HCT116 (cell line): ENCODE data around the gene PFKFB3. TPM values are rescaled to one million over a fixed set of nuclear protein-coding genes. Genes with fewer than 3 reads are reported as not detected.
"Not testable (repeated sequence)": the region's sequence is repeated elsewhere in the genome, so short reads cannot be mapped to it uniquely, and the experiment has no call there.

Experiments used
- ATAC-seq: fragments of 200-7000 bp; cut with Tn5 transposase; 2 replicates; pipeline ENCODE4 v1.9.1; 2020; ENCODE audit warnings: mild to moderate bottlenecking, moderate library complexity
- BruUV-seq: library from RNA; stranded (reverse); fragments of 400-500 nt; replicated peaks from 2 replicates; lab custom pipeline; 2021; lab: Mats Ljungman, UMichigan
- CTCF ChIA-PET: fragments of 300-600 bp; sonication (Branson Sonifier 250); formaldehyde crosslinking; loops from one replicate; lab custom pipeline; 2021; ENCODE audit warnings: antibody characterized with exemption; lab: Charles Lee
- POLR2A ChIA-PET: fragments of 300-600, 350-600 bp; sonication (Branson Sonifier 250); formaldehyde crosslinking; loops from one replicate; lab custom pipeline; 2021; ENCODE audit warnings: antibody characterized with exemption; lab: Charles Lee
- RAD21 ChIA-PET, 2 experiments: fragments of 300-600 bp; sonication (Branson Sonifier 250); formaldehyde crosslinking; loops; one replicate each; lab custom pipeline; 2023; ENCODE audit warnings: low total read pairs in 2 of 2; ENCODE audit not compliant: uncharacterized antibody in 2 of 2, unreplicated experiment in 2 of 2, low non-redundant PET in 1 of 2; lab: Charles Lee
- DNase-seq: peaks from one replicate; pipeline ENCODE4 v3.0.0-alpha.2; 2010; ENCODE audit warnings: low read depth, low spot score
- H2AFZ ChIP-seq: fragments of 200-600 bp; shearing (Covaris generic), sonication (generic); 2 replicates; pipeline ENCODE4 v1.6.1; 2017; ENCODE audit warnings: low read depth, mixed run types, mixed read lengths, antibody characterized with exemption, low read length; ENCODE audit not compliant: poor library complexity, severe bottlenecking
- H3K27ac ChIP-seq: 2 replicates; pipeline ENCODE4 v1.5.1; 2012; ENCODE audit warnings: low read depth, low read length
- H3K27me3 ChIP-seq: fragments of 200-600 bp; sonication (generic); 2 replicates; pipeline ENCODE4 v1.6.1; 2016; ENCODE audit warnings: mixed run types, low read length, mixed read lengths; ENCODE audit not compliant: insufficient read depth
- H3K36me3 ChIP-seq, 2 experiments: fragments of 200-500 bp in 1 of 2; fragments of 200-600 bp in 1 of 2; sonication (Bioruptor generic) in 1 of 2; sonication (generic) in 1 of 2; 2 replicates each; pipeline versions ENCODE4 v1.5.1 to v1.6.1; 2014 to 2016; ENCODE audit warnings: low read length in 2 of 2, inconsistent platforms in 1 of 2, mixed read lengths in 1 of 2, mixed run types in 1 of 2; ENCODE audit not compliant: insufficient read depth in 2 of 2, control insufficient read depth in 1 of 2
- H3K4me1 ChIP-seq, 2 experiments: fragments of 200-600 bp in 1 of 2; sonication (generic) in 1 of 2; 2 replicates each; pipeline versions ENCODE4 v1.5.1 to v1.6.1; 2012 to 2017; ENCODE audit warnings: low read length in 2 of 2, inconsistent platforms in 1 of 2, mild to moderate bottlenecking in 1 of 2, mixed read lengths in 1 of 2, mixed run types in 1 of 2, moderate library complexity in 1 of 2; ENCODE audit not compliant: insufficient read depth in 2 of 2, control insufficient read depth in 1 of 2
- H3K4me2 ChIP-seq: fragments of 200-600 bp; sonication (generic); 2 replicates; pipeline ENCODE4 v1.6.1; 2017; ENCODE audit warnings: mixed run types, low read length, mixed read lengths
- H3K4me3 ChIP-seq, 2 experiments: fragments of 200-600 bp in 1 of 2; sonication (generic) in 1 of 2; replicated peaks in 1 of 2; 2 replicates each; pipeline ENCODE4 v1.5.1; 2011 to 2016; ENCODE audit warnings: low read length in 2 of 2, control low read depth in 1 of 2, low read depth in 1 of 2, mild to moderate bottlenecking in 1 of 2, mixed read lengths in 1 of 2, mixed run types in 1 of 2
- H3K79me2 ChIP-seq: fragments of 200-600 bp; sonication (generic); 2 replicates; pipeline ENCODE4 v1.6.1; 2017; ENCODE audit warnings: mild to moderate bottlenecking, mixed run types, low read length, moderate library complexity, mixed read lengths; ENCODE audit not compliant: insufficient read depth
- H3K9ac ChIP-seq: fragments of 200-600 bp; sonication (generic); 2 replicates; pipeline ENCODE4 v1.6.1; 2016; ENCODE audit warnings: low read length, mixed read lengths
- H3K9me2 ChIP-seq: fragments of 200-600 bp; sonication (generic), shearing (Covaris generic); 2 replicates; pipeline ENCODE4 v1.6.1; 2017; ENCODE audit warnings: mixed run types, mild to moderate bottlenecking, moderate library complexity; ENCODE audit not compliant: insufficient read depth
- H3K9me3 ChIP-seq, 2 experiments: fragments of 200-500 bp in 1 of 2; fragments of 200-600 bp in 1 of 2; sonication (Bioruptor generic) in 1 of 2; sonication (generic) in 1 of 2; 2 replicates each; pipeline ENCODE4 v1.6.1; 2014 to 2017; ENCODE audit warnings: low read length in 2 of 2, mixed read lengths in 2 of 2, inconsistent platforms in 1 of 2, low read depth in 1 of 2, mild to moderate bottlenecking in 1 of 2, mixed run types in 1 of 2, moderate library complexity in 1 of 2; ENCODE audit not compliant: control insufficient read depth in 1 of 2, insufficient read depth in 1 of 2
- H4K20me1 ChIP-seq: fragments of 200-600 bp; sonication (generic), shearing (Covaris generic); 2 replicates; pipeline ENCODE4 v1.6.1; 2017; ENCODE audit warnings: mixed run types, mild to moderate bottlenecking, moderate library complexity; ENCODE audit not compliant: insufficient read depth
- POLR2A ChIP-seq: IDR thresholded peaks from 2 replicates; pipeline ENCODE4 v1.7.0; 2011; ENCODE audit warnings: borderline replicate concordance; ENCODE audit not compliant: insufficient read depth, insufficient read length; ENCODE audit errors: extremely low read depth
- TCF7L2 ChIP-seq: IDR thresholded peaks from 2 replicates; pipeline ENCODE4 v1.7.0; 2011; ENCODE audit warnings: borderline replicate concordance, inconsistent platforms; ENCODE audit not compliant: insufficient read depth, insufficient read length; ENCODE audit errors: extremely low read depth
- intact Hi-C: fragments of 100-400 bp; cut with micrococcal nuclease; formaldehyde crosslinking; loops from 2 replicates; pipeline ENCODE4 v1.10.0; 2022
- total RNA-seq: library from RNA; stranded (reverse); gene quantifications from one replicate; pipeline ENCODE4 v1.2.1, GENCODE V29; 2021; ENCODE audit not compliant: unreplicated experiment

The PFKFB3 gene
- total RNA-seq, 1 experiment from 2014 or later: 50.8 TPM

- Histone ChIP-seq H3K36me3 (no peaks in the 10 kb centered on the region), H3K79me2 (no peaks in the 10 kb centered on the region), H3K27ac (no peak overlapping the region), H3K4me3 (no peak overlapping the region), H2AFZ (no peak overlapping the region), H4K20me1 (no peaks in the 10 kb centered on the region), H3K27me3 (no peaks in the 10 kb centered on the region), H3K4me1 (no peaks in the 10 kb centered on the region), H3K9ac (no peak overlapping the region), H3K9me2 (no peaks in the 10 kb centered on the region), H3K4me2 (no peak overlapping the region), H3K9me3 (no peaks in the 10 kb centered on the region)
- TF ChIP-seq TCF7L2: no peak
- TF ChIP-seq POLR2A: no peak
- BruUV-seq: no TSS peak
- ATAC-seq: no peak
- ChIA-PET RAD21 (no interaction called here), CTCF (no interaction called here), POLR2A (no interaction called here)
- intact Hi-C loops: no loop called here
- no peak for DNase-seq
These were observed 44.4 kb downstream of the PFKFB3 start for GRCh38 chr10:6247041-6247712.

- H3K4me2 ChIP-seq, H3K79me2 ChIP-seq, intact Hi-C loops, H3K9ac ChIP-seq, H3K4me1 ChIP-seq, H3K9me3 ChIP-seq, H4K20me1 ChIP-seq, H3K27ac ChIP-seq, BruUV-seq, H3K36me3 ChIP-seq, DNase-seq, H3K27me3 ChIP-seq, CTCF ChIA-PET, H3K4me3 ChIP-seq, ATAC-seq, H2AFZ ChIP-seq, POLR2A ChIA-PET, H3K9me2 ChIP-seq: not testable (repeated sequence)
- RAD21 ChIA-PET: interaction anchor here in 1 of 2 experiments (0.6 kb wide), 1 partner anchor 14 kb away, joined by 3 read pairs; no protein-coding TSS in a partner anchor
These were observed 46.2 kb downstream of the PFKFB3 start for GRCh38 chr10:6248908-6249307.
